ENCODE data around the gene GPR161.
A peak's percentile ranks its signal among the peaks of the same experiment; 100 is the strongest.
"Not testable (repeated sequence)": the region's sequence is repeated elsewhere in the genome, so short reads cannot be mapped to it uniquely, and the experiment has no call there.

The GPR161 gene

DNA sequence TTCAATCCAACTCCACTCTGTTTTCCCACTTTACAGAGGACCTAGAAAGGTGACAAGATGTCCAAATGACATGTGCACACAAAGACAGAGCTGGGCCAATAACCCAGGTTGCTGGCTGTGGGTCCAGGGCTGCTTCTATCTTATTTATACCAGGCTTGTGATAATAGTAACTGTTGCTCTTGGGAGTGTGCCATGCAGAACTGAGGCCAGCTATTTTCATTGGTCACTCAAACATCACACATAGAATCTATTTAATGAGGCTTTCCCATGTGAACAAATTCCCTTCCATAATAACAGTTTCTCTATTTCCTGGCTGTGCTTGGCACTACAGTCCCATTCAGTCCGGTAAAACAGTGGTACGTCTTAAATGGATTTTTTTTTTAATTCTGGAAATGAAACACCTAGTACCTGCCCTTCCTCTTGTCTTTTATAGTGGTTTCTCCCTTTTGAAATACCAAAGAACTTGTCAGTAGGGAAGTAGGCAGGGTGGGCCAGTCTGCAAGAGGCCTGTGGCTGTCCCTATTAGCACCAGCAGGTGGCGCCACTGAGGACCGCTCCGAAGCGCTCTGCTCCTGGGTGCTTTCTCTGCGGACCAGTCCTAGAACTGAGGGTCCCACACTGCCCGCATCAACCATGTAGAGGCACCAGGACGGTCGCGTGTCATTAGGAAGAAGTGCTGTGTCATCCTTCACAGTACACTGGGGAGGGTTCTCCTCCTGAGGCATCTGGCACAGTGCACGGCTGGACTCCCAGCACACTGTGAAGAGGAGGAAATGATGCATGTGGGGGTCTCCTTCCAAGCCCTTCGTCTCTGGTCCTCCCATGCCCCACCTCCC is 52.1 kb downstream of the GPR161 start:
- DNase-seq: peak; percentile 86

DNA sequence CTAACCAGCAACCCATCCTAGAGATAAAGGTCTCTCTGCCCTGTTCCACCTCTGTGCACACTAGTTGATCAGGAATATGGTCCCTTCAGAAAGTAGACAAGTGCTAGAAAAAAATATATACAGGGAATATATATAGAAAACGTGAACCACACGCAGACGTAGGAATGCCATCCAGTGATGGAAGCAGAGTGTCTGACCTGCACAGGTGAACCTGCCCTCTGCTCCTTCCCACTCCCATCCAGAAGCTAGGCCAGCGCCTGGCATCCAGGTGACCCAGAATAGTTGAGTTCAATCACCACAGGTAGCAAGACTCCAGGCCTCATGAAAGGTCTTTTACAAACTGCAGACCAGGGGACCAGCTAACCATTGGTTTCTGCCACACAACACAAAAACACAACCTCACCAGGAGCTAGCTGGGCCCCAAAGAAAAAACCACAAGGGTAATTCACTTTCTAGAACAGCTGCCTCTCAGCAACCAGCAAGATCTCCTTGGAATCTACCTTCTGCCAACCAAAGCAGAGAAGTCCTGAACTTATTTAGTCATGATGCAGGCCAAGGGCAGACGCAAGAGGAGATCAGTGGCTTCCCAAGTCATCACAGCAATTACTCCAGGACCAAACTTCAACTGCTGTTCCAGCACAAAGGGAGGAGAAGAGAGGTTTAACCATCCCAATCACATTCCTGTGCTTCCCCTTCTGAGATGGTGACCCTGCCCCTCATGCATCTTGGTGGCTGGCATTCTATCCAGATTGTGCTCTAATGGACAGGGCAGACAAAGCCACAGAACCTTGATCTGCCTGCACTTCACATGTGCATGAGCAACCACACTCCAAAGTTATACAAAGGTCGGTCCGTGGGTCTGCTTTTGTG is 53.0 kb downstream of the GPR161 start:
- DNase-seq: no peak

DNA sequence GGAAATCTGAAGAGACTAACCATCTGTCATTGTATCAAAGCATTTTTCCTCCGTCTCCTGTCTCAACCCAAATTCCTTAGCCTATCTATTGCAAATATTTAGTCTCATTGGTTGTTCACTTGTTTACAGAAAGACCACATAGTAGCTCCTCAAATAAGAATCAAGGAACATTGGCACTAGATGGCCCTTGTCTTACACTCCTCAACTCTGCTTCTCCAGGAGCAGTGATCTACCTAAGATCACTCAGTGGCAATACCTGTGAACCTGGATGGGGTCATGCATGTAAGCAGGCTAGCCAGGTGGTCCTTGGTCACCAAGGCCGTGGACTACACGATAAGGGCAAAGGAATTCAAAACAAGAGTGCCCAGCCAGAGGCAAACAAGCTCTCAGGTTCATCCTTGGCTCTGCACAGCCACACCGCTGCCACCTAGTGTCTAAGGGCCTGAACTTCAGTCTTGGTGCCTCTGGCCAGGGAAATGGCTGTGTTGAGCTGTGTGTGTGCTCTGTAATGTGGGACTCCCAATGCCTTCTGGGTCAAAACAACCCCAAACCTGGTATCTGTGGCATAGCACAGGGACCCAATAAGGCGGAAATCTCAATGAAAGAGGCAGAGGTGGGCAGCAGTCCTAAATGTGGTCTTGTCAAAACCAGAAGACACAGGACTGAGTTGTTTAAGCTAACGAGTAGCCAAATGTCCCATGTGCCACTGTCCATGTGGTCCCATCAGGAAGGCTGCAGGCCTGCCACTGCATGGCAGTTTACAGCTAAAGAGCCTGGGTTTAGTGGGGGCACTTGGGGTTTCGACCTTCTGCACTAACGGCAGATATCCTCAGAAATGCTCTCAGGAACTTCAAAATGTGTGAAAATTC is 54.5 kb downstream of the GPR161 start:
- DNase-seq: peak; percentile 79

DNA sequence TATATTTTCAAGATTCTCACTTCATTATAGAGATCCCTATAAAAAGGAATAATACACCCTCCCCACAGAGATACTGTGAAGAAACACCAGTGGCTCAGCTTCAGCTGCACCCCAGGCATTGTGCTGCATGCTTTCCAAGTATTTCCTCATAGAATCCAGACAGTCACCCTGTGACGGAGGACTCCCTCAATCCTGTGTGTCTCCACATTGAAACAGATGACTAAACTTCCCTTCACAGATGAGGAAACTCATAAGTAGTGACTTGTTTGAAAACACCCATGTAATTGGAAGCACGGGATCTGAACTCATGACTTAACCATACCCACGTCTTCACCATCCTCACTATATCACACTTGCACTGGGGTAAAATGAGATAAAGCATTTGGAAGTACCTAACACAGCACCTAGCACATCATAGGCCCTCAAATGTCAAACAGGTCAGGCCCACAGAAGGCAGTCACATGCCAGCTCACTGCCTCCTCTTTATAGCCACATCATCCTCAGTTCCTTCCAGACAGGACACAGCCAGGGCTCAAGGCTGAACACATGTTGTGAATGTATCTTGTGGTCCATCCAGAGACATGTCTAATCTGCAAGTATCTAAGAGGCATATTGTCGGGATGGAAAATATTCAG is 55.2 kb downstream of the GPR161 start:
- DNase-seq: no peak

DNA sequence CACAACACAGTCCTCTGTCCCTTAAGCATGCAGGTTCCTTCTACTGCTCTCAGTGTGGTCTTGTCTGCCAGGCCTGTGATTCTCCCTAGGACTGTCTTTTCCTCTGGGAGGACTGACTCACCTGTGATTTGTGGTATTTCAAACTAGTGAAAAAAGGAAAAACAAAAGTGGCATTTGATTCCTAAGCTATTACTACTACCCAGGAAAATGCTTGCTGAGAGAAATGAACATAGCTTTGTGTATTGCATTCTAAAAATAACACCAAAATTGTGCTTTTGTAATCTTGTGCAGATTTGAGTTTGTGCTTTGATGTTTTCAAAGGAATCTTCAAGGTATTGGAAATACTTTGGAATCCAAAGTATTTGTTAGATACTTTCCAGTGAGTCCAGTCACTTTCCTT is 57.0 kb downstream of the GPR161 start:
- no peak for DNase-seq

DNA sequence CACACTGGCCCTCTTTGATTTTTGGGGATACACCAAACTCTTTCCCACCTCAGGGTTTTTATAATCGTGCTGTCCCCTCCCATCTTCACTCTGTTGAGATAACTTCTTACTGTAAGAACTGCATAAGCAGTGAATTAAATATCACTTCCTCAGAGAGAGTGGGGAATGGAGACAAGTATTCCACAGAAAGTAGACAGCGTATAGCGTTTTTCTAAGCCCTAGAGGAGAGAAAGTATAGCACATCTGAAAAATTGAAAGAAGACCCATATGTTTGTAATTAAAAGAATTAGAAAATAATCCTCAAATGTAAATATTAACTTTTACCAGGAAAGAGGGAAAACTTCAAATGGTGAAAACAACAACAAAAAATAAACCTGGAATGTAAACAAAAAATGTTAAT is 67.3 kb downstream of the GPR161 start:
- DNase-seq: no peak

DNA sequence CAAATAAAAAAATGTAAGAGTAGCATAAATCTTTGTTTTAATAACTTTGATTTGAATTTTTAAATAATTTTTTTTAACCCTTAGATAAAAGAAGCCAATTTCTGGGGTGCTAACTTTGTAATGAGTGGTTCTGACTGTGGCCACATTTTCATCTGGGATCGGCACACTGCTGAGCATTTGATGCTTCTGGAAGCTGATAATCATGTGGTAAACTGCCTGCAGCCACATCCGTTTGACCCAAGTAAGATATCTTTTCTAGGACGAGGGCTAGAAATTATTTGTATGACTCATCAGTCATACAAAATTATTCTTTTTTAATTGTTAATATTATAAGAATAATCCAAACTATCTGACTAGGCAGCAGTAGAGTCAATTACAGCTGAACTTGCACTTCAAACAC is 71.2 kb downstream of the GPR161 start:
- DNase-seq: no peak

DNA sequence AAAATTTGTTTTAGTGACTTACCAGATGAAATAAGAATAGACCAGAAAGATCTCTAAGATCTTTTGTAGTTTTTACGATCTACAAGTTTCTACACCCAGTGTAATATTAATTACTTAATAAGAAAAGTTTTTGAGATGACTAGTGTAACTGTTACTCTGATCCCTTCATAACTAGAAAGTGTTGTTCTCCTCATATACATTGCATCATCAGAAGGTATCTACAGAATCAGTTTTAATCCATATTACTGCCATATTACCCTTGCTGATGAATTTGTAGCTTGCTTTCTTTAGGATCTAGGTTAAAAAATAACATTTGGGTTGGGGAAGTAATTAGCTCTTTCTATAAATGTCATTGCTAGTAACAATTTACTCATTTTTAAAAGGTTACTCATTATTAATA is 72.5 kb downstream of the GPR161 start:
- DNase-seq: no peak

DNA sequence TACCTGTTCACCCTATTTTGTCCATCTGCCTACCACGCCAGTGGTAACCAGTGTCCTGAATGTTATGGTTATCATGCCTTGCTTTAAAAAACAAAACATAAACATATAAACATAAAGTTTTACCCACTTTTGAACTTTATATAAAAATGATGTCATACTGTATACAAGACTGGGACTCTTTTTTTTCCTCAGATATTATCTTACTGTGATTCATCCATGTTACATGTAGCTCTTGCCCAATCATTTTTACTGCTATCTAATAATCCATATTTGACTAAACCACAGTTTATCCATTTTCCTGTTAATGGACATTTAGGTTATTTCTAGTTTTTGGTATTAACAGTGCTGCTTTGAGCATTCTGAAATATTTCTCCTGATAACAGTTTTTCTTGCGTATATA is 78.8 kb downstream of the GPR161 start:
- no peak for DNase-seq

DNA sequence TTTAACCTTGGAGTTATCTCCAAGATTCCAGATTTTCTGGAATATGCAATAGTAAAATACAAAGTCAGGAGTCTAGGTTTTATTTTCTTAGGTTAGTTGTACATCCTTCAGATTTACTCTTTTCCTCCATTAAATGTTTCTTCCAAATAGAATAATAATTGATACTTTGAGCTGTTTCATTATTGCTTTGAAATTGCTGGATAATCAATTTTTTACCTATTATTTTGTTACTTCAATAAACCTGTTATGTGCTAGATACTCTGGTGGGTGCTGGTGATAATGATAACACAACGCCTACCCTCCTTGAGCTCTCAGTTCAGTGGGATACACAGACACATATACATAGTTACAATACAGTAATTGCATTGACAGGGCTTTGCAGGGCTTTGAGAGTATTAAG is 79.4 kb downstream of the GPR161 start:
- no peak for DNase-seq

DNA sequence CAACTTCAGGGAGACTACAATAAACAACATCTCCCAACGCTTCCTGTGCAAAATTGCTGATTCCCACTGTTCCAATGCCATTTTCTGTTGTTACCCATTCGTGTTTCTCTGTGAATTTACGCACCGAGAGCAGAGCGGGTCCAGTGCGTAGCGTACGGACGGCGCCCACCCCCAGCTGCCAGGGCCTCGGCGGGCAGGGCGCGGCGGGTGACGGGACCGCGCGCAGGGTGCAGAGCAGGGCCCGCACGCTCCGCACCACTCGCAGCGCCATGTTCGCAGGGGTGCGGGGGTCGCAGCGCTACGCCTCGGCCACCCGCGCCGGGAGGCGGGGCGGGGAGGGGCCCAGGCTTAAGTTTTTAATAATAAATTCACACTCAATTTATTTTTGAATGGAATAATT is 80.6 kb downstream of the GPR161 start:
- not testable (repeated sequence) for DNase-seq

DNA sequence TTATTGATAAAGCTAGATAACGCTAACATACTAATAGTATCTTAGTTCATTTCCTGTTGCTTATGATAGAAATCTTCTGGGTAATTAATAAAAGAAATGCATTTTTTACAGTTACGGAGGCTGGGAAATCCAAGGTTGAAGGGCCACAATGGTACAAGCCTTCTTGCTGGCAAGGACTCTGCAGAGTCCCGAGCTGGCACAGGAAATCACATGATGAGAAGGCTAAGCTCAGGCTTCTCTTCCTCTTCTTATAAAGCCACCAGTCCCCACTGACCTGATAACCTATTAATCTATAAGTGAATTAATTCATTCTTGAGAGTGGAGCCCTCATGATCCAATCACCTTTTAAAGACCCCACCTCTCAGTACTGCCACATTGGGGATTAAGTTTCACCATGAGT is 82.6 kb downstream of the GPR161 start:
- DNase-seq: no peak

DNA sequence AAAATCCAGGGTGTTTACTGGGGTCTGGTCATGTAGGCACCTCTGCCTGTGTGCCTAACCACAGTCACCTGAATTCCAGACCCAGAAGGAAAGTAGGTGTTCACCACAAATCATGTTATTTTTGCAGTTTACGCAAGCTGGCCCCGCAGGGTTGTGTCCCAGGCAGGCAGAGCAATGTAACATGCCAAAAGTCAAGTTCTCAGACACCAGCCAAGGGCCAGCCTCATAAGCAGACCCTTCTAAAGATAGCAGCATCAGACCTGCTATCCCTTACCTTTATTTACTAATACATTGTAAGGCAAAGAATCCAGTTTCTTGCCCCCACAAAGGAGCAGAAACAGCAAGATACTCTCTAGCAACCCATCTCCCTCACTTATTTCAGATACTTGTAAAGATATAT is 83.0 kb downstream of the GPR161 start:
- DNase-seq: no peak

DNA sequence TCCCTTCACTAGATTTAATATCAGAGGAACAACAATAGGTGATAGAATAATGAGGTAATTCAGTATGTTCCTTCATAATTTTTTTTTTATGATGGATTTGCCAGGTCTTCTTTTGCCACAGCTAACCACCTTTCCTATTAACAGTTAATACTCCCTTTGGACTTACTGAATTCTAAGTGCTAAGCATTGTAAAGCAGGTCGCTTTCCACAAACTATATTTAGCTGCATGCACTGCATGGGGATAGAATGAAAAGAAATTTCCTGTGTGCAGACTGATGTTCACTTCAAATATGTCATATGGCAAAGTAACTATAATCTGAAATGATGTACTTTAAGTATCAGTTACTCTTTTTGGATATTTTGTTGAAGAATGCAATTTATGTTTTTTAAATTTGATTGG is 85.8 kb downstream of the GPR161 start:
- no peak for DNase-seq

DNA sequence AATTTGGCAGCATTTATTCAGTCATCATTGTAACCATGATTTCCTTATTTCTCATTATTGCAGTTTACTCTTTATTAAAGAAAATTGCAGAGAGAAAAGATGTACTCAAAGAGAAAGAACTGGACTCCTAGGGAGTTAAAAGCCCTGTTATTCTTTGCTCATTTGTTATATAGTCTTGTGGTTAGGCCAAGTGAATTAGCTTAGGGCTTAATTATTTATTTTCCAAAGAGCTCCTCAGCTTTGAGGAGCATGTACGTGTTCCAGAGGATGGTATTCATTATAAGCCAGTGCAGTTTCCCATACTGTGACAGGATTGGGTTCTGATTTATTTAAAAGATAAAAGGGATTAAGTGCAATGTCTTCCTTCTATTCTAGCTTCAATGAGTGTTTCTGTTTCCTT is 86.4 kb downstream of the GPR161 start:
- no peak for DNase-seq

DNA sequence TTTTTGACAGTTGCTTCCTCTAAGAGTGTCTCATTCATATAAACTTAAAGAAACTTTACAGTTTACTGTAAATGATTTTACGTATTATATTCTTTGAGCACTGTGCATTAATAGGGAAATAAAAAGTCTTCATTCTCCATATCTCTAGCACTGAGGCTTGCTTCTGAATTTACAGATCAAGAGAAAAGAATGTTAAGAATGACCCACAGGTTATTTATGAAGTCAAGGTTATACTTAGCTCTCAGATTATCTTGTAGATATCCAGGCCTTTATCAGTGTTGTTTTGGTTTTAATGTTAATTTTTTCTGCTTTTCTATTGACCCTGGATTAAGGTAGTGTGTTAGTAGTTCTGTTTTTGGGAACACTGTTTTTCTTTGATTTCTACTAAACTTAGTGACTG is 91.4 kb downstream of the GPR161 start:
- DNase-seq: no peak

DNA sequence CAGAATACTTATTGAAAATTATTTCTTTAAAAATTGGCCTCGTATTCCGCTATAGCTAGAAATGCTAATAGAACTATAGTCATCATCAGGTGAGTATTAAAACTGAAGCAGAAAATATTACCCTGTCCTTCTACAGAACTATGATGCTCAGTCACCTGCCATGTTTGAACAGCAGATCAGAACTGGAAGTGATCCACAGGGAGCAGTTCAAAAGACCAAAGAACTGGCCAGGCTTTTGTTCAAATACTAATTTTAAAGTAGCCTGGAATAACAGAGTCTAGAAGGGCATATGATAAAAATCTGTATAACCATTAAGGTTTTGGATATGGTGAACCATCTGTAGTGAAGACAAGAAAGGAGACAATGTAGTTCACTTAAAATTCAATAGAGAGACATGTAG is 94.4 kb downstream of the GPR161 start:
- no peak for DNase-seq

DNA sequence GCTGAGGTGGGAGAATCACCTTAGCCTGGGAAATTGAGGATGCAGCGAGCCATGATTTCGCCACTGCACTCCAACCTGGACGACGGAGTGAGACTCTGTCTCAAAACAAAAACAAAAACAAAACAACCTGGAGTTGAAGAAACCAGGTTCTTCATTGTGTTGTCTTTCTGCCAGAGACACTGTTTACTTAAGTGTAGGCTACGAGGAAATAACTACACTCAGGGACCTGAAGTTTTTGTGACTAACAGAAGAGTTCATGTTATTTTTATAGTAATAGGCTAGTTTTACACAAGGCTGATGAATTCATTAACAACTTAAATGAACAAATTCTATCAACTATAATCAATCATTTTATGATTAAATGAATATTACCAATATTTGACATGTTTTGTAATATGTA is 101.4 kb downstream of the GPR161 start:
- no peak for DNase-seq

DNA sequence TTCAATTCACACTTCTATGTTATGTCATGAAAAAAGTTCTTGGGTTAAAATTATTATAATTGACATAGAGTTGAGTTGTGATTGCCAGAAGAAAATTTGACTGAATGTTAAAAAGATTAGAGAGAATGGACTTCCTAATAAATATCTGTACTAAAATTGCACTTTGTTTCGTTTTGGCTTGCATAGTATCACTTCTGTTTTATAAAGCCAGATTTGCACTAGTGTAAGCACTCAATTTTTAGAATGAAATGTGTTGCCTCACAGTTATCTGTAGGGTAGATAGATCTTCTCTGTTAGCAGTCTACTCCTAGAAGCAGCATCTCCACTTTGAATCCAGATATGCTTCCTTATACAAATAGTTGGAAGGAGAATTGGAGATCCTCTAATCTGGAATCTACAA is 104.7 kb downstream of the GPR161 start:
- DNase-seq: no peak

DNA sequence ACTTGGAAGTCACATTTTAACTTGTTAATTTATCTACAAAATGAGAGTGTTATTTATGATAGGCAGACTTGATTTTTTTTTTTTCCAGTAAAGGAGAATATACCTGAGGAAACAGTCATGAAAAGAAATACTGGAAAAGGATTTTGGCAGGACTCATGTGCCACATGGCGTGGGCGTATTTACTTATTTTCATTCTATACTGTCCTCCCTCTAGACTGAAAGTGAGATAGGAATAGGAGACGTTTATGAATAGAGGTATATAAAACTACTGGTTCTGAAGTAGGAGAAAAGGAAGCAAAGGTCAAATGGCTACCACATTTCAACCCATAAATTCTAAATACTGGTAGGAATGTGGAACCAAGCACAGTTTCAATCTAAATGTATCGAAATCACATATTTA is 105.1 kb downstream of the GPR161 start:
- no peak for DNase-seq

DNA sequence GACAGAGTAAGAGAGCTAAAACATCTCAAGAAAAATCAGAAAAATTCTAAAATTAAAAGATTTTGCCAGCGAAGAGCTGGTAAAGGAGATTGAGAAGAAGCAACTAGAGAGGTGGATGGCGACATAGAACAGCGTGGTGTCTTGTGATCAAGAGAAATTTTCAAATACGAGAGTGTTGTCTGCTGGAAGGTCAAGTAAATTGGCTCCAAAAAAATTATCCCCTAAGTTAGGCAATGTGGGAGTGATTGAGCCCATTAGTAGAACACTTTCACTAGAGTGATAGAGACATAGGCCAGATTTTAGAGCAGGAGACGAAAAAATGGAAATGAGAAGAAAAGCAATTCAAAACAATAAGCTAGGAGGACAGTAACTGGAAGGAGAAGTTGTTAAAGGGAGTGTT is 105.5 kb downstream of the GPR161 start:
- no peak for DNase-seq
